H1 (cell line): Measurements from ENCODE around the gene PLCB2. TPM values are rescaled to one million over a fixed set of nuclear protein-coding genes. Genes with fewer than 3 reads are reported as not detected.

Experiments used
- CTCF ChIA-PET: fragments of 300-600 bp; sonication (Branson Sonifier 250); formaldehyde crosslinking; loops from one replicate; lab custom pipeline; 2021; ENCODE audit not compliant: partially characterized antibody; lab: Charles Lee
- POLR2A ChIA-PET: fragments of 300-600 bp; sonication (Branson Sonifier 250); formaldehyde crosslinking; loops from one replicate; lab custom pipeline; 2021; ENCODE audit warnings: inconsistent platforms; ENCODE audit not compliant: partially characterized antibody; lab: Charles Lee
- DNase-seq, 2 experiments: peaks; one replicate each; pipeline versions ENCODE4 v3.0.0 to v3.0.0-alpha.2; 2010 to 2022; ENCODE audit warnings: low spot score in 2 of 2, low read depth in 1 of 2, mixed read lengths in 1 of 2
- FAIRE-seq: peaks from 2 replicates; lab custom pipeline; 2011; peaks lifted over from hg19 to GRCh38; lab: Jason Lieb, UNC
- H2AFZ ChIP-seq: 2 replicates; pipeline ENCODE4 v1.8.1; 2012; ENCODE audit warnings: low read length, inconsistent platforms
- H2AK5ac ChIP-seq: 2 replicates; pipeline ENCODE4 v1.6.1; 2013; ENCODE audit warnings: low read depth, low read length
- H2BK120ac ChIP-seq: replicated peaks from 2 replicates; pipeline ENCODE3; 2013; ENCODE audit warnings: low read depth, low read length, inconsistent platforms
- H2BK12ac ChIP-seq: 2 replicates; pipeline ENCODE4 v1.6.1; 2013; ENCODE audit warnings: low read depth, low read length
- H2BK15ac ChIP-seq: 2 replicates; pipeline ENCODE4 v1.6.1; 2013; ENCODE audit warnings: low read length
- H2BK20ac ChIP-seq: 2 replicates; pipeline ENCODE4 v1.6.1; 2013; ENCODE audit warnings: low read length
- H2BK5ac ChIP-seq: 2 replicates; pipeline ENCODE4 v1.6.1; 2013; ENCODE audit warnings: low read depth, low read length
- H3K14ac ChIP-seq: 2 replicates; pipeline ENCODE4 v1.6.1; 2013; ENCODE audit warnings: inconsistent platforms; ENCODE audit not compliant: insufficient read length
- H3K18ac ChIP-seq: 2 replicates; pipeline ENCODE4 v1.6.1; 2013; ENCODE audit warnings: low read length; ENCODE audit errors: extremely low read depth
- H3K23ac ChIP-seq: 2 replicates; pipeline ENCODE4 v1.6.1; 2013; ENCODE audit warnings: inconsistent platforms; ENCODE audit not compliant: insufficient read length
- H3K23me2 ChIP-seq: 2 replicates; pipeline ENCODE4 v1.6.1; 2013; ENCODE audit warnings: low read depth, low read length
- H3K27ac ChIP-seq: 2 replicates; pipeline ENCODE4 v1.6.1; 2011; ENCODE audit warnings: low read depth, low read length, inconsistent platforms
- H3K27me3 ChIP-seq, 4 experiments: replicated peaks in 1 of 4; 1 replicate in 1 of 4; 2 replicates in 3 of 4; pipeline versions ENCODE4 v1.6.1 to v1.8.1; 2011 to 2013; ENCODE audit warnings: low read length in 3 of 4, mild to moderate bottlenecking in 3 of 4, inconsistent platforms in 2 of 4, mixed read lengths in 2 of 4, moderate library complexity in 1 of 4; ENCODE audit not compliant: control insufficient read depth in 3 of 4, insufficient read depth in 3 of 4; ENCODE audit errors: extremely low read depth in 1 of 4
- H3K36me3 ChIP-seq, 4 experiments: 2 replicates each; pipeline versions ENCODE4 v1.6.1 to v1.8.1; 2011 to 2013; ENCODE audit warnings: mild to moderate bottlenecking in 4 of 4, low read length in 3 of 4, moderate library complexity in 2 of 4, control low read depth in 1 of 4, inconsistent platforms in 1 of 4; ENCODE audit not compliant: insufficient read depth in 4 of 4, control insufficient read depth in 2 of 4
- H3K4ac ChIP-seq: replicated peaks from 2 replicates; pipeline ENCODE3; 2013; ENCODE audit warnings: low read length, low read depth, mixed read lengths, inconsistent platforms; ENCODE audit not compliant: insufficient read length
- H3K4me1 ChIP-seq, 4 experiments: replicated peaks in 1 of 4; 1 replicate in 1 of 4; 2 replicates in 3 of 4; pipeline versions ENCODE4 v1.6.1 to v1.8.1; 2011 to 2013; ENCODE audit warnings: low read length in 3 of 4, inconsistent platforms in 2 of 4, mixed read lengths in 1 of 4; ENCODE audit not compliant: insufficient read depth in 4 of 4, control insufficient read depth in 3 of 4
- H3K4me2 ChIP-seq, 2 experiments: 2 replicates each; pipeline versions ENCODE4 v1.6.1 to v1.8.1; 2011 to 2013; ENCODE audit warnings: low read depth in 2 of 2, low read length in 2 of 2, control low read depth in 1 of 2, inconsistent platforms in 1 of 2, mild to moderate bottlenecking in 1 of 2; ENCODE audit not compliant: insufficient read depth in 1 of 2
- H3K4me3 ChIP-seq, 4 experiments: fragments of 200-600, 300-600 bp in 1 of 4; sonication (generic), shearing (Covaris generic), sonication (Bioruptor Twin) in 1 of 4; 2 replicates each; pipeline versions ENCODE4 v1.5.1 to v1.8.1; 2011 to 2016; ENCODE audit warnings: low read length in 4 of 4, low read depth in 3 of 4, control low read depth in 2 of 4, inconsistent platforms in 2 of 4, mild to moderate bottlenecking in 2 of 4, mixed read lengths in 1 of 4, moderate library complexity in 1 of 4; ENCODE audit not compliant: insufficient read depth in 2 of 4; ENCODE audit errors: extremely low read depth in 1 of 4
- H3K56ac ChIP-seq: replicated peaks from 2 replicates; pipeline ENCODE3; 2013; ENCODE audit warnings: low read depth, mild to moderate bottlenecking, mixed read lengths, low read length, inconsistent platforms; ENCODE audit not compliant: insufficient read length
- H3K79me1 ChIP-seq: 2 replicates; pipeline ENCODE4 v1.6.1; 2013; ENCODE audit warnings: low read depth, low read length, control low read depth
- H3K79me2 ChIP-seq, 2 experiments: 2 replicates each; pipeline versions ENCODE4 v1.6.1 to v1.8.1; 2012 to 2013; ENCODE audit warnings: low read length in 2 of 2, mild to moderate bottlenecking in 2 of 2, inconsistent platforms in 1 of 2; ENCODE audit not compliant: insufficient read depth in 2 of 2, control insufficient read depth in 1 of 2
- H3K9ac ChIP-seq, 4 experiments: replicated peaks in 1 of 4; 1 replicate in 1 of 4; 2 replicates in 3 of 4; pipeline versions ENCODE4 v1.6.1 to v1.8.1; 2011 to 2013; ENCODE audit warnings: low read depth in 3 of 4, low read length in 3 of 4, control low read depth in 2 of 4, mild to moderate bottlenecking in 2 of 4, moderate library complexity in 2 of 4, inconsistent platforms in 1 of 4; ENCODE audit errors: extremely low read depth in 1 of 4
- H3K9me3 ChIP-seq, 2 experiments: 2 replicates each; pipeline versions ENCODE4 v1.6.1 to v1.8.1; 2012 to 2013; ENCODE audit warnings: mild to moderate bottlenecking in 2 of 2, moderate library complexity in 2 of 2, control low read depth in 1 of 2, inconsistent platforms in 1 of 2, low read depth in 1 of 2, low read length in 1 of 2, mixed read lengths in 1 of 2; ENCODE audit not compliant: insufficient read depth in 2 of 2
- H4K20me1 ChIP-seq, 2 experiments: replicated peaks in 1 of 2; 2 replicates each; pipeline versions ENCODE3 to v1.8.1; 2011 to 2013; ENCODE audit warnings: inconsistent platforms in 2 of 2, low read length in 2 of 2, mild to moderate bottlenecking in 1 of 2; ENCODE audit not compliant: insufficient read depth in 2 of 2, control insufficient read depth in 1 of 2
- H4K5ac ChIP-seq: 2 replicates; pipeline ENCODE4 v1.6.1; 2013; ENCODE audit warnings: low read length, low read depth, mixed read lengths, inconsistent platforms; ENCODE audit not compliant: insufficient read length
- H4K8ac ChIP-seq: 2 replicates; pipeline ENCODE4 v1.8.0; 2013; ENCODE audit warnings: mild to moderate bottlenecking, moderate library complexity, low read length, inconsistent platforms; ENCODE audit not compliant: insufficient read depth; ENCODE audit errors: extremely low read depth
- H4K91ac ChIP-seq: replicated peaks from 2 replicates; pipeline ENCODE3; 2013; ENCODE audit warnings: low read length, mixed read lengths, inconsistent platforms; ENCODE audit not compliant: insufficient read length
- BACH1 ChIP-seq: IDR thresholded peaks from 2 replicates; pipeline ENCODE4 v1.6.1; 2012; ENCODE audit warnings: low read length, improper control_type of control experiment
- CBX5 ChIP-seq: fragments of 300-800, 300-1000 bp; sonication (generic); IDR thresholded peaks from 2 replicates; pipeline ENCODE4 v1.7.1; 2016; ENCODE audit warnings: antibody characterized with exemption, low read length, low read depth
- EP300 ChIP-seq, 2 experiments: IDR thresholded peaks; 1 replicate in 1 of 2; 2 replicates in 1 of 2; pipeline ENCODE4 v1.6.1; 2011 to 2012; ENCODE audit warnings: low read depth in 2 of 2, low read length in 2 of 2, mild to moderate bottlenecking in 2 of 2, borderline replicate concordance in 1 of 2, inconsistent platforms in 1 of 2, moderate library complexity in 1 of 2
- GTF2F1 ChIP-seq: IDR thresholded peaks from 2 replicates; pipeline ENCODE4 v1.6.1; 2012; ENCODE audit warnings: low read depth, low read length, improper control_type of control experiment, borderline replicate concordance
- MAFK ChIP-seq: IDR thresholded peaks from 2 replicates; pipeline ENCODE4 v1.6.1; 2012; ENCODE audit warnings: low read depth, mild to moderate bottlenecking, improper control_type of control experiment, low read length
- PHF8 ChIP-seq: fragments of 200-600 bp; sonication (generic); conservative IDR thresholded peaks from 2 replicates; pipeline ENCODE4 v1.7.1; 2012; ENCODE audit warnings: low read depth, mild to moderate bottlenecking, inconsistent platforms, low read length, moderate library complexity
- SIN3A ChIP-seq, 2 experiments: IDR thresholded peaks in 1 of 2; conservative IDR thresholded peaks in 1 of 2; 2 replicates each; pipeline ENCODE4 v1.6.1; 2011 to 2012; ENCODE audit warnings: low read length in 2 of 2, improper control_type of control experiment in 1 of 2, low read depth in 1 of 2, mild to moderate bottlenecking in 1 of 2
- TBP ChIP-seq: IDR thresholded peaks from 2 replicates; pipeline ENCODE4 v1.6.1; 2011; ENCODE audit warnings: low read depth, low read length, improper control_type of control experiment
- TCF12 ChIP-seq: IDR thresholded peaks from 2 replicates; pipeline ENCODE4 v1.6.1; 2011; ENCODE audit warnings: low read depth, mild to moderate bottlenecking, low read length
- TEAD4 ChIP-seq: IDR thresholded peaks from 2 replicates; pipeline ENCODE4 v1.6.1; 2012; ENCODE audit warnings: low read depth, low read length, inconsistent platforms, mixed read lengths
- polyA plus RNA-seq, 7 experiments: library from polyadenylated mRNA; depleted of rRNA in 3 of 7; stranded (reverse) in 5 of 7; unstranded in 2 of 7; fragments of >200 nt in 5 of 7; fragments of 200-250 nt in 2 of 7; gene quantifications; 1 replicate in 5 of 7; 2 replicates in 1 of 7; 4 replicates in 1 of 7; pipeline versions ENCODE4 v1.2.1 to v1.2.3, GENCODE V29; 2011 to 2013; ENCODE audit warnings: missing spikeins in 2 of 7, mixed read lengths in 2 of 7
- total RNA-seq: library from RNA; stranded (reverse); fragmentation: NEBNext Ultra II Directional; extraction: Animal tissue kit (Norgen Biotek cat#: 25700); gene quantifications from 2 replicates; pipeline ENCODE4 v1.2.1, GENCODE V29; 2021

The PLCB2 gene
- total and polyA plus RNA-seq, 2 of the 8 experiments (the other 6 are each of a cell fraction or from before 2014, with no cell fraction given): 7.2 to 8.4 TPM

GRCh38 chr15:40293006-40293405 lies 14.7 kb downstream of the PLCB2 start:
- Histone ChIP-seq H3K18ac (no peak overlapping the region), H3K79me1 (no peaks in the 10 kb centered on the region), H3K79me2 (no peaks in the 10 kb centered on the region), H3K9me3 (no peaks in the 10 kb centered on the region), H3K23ac (no peak overlapping the region), H3K23me2 (peaks cover 3% of the 10 kb centered on the region; the same call in 1 of the 2 replicates), H3K4me3 (no peak overlapping the region), H2AK5ac (no peak overlapping the region; the same call in 1 of the 2 replicates), H3K4me1 (peaks cover 0 to 18% (median 11%) of the 10 kb centered on the region in 4 experiments; a peak in 6 of 7 replicates), H3K36me3 (no peaks in the 10 kb centered on the region), H4K8ac (no peak overlapping the region), H3K4ac (peak overlapping the region; percentile 60), H4K5ac (no peak overlapping the region), H3K56ac (no peak overlapping the region), H2BK120ac (no peak overlapping the region), H4K91ac (no peak overlapping the region), H2BK20ac (no peak overlapping the region), H3K4me2 (no peak overlapping the region), H2AFZ (no peak overlapping the region), H2BK5ac (no peak overlapping the region), H3K27me3 (peaks cover 16 to 50% (median 33%) of the 10 kb centered on the region in 4 experiments; a peak in 6 of 7 replicates), H3K27ac (no peak overlapping the region), H2BK15ac (no peak overlapping the region), H3K14ac (no peak overlapping the region), H4K20me1 (peaks cover 0 to 1% of the 10 kb centered on the region in 2 experiments), H3K9ac (no peak overlapping the region), H2BK12ac (0 out of 2 replicates have a peak overlapping the region, but pooled peaks have one; percentile 39)
- no peak for TF ChIP-seq CBX5
- no peak for TF ChIP-seq BACH1
- TF ChIP-seq EP300 (IDR thresholded peaks at IDR 0.05; ENCODE audit: borderline replicate concordance in 1 of 2, low read depth in 2 of 2, low read length in 2 of 2): no peak
- TF ChIP-seq TBP: no peak
- no peak for TF ChIP-seq TCF12
- no peak for TF ChIP-seq PHF8
- TF ChIP-seq SIN3A (conservative IDR thresholded peaks at IDR 0.05 in 1 of 2, IDR thresholded peaks at IDR 0.05 in 1 of 2; ENCODE audit: low read depth in 1 of 2, low read length in 2 of 2): no peak
- no peak for TF ChIP-seq TEAD4
- TF ChIP-seq GTF2F1: no peak
- TF ChIP-seq MAFK: no peak
- DNase-seq (no peak), FAIRE-seq (no peak)
- CTCF ChIA-PET: interaction anchor here (0.5 to 16.2 kb wide), 10 partner anchors 17 to 1096 kb away, joined by 3 to 518 read pairs (median 4); partner anchors contain the start of genes CCDC9B, INAFM2 and PLCB2
- POLR2A ChIA-PET: interaction anchor here (2.4 to 5.4 kb wide), 3 partner anchors 8 to 16 kb away, joined by 7 to 46 read pairs (median 29); partner anchors contain the start of gene PLCB2
